Endothelial cell of umbilical vein (primary cell): Measurements from ENCODE around the gene REEP2. TPM values are rescaled to one million over a fixed set of nuclear protein-coding genes. Genes with fewer than 3 reads are reported as not detected.
A peak's percentile ranks its signal among the peaks of the same experiment; 100 is the strongest.

Experiments used
- BruUV-seq: library from RNA; stranded (reverse); fragments of 400-500 nt; replicated peaks from 2 replicates; lab custom pipeline; 2021; lab: Mats Ljungman, UMichigan
- CTCF ChIA-PET: fragments of 300-600, 350-600 bp; sonication (Branson Sonifier 250); formaldehyde crosslinking; loops from one replicate; lab custom pipeline; 2021; ENCODE audit warnings: antibody characterized with exemption, inconsistent platforms; lab: Charles Lee
- POLR2A ChIA-PET: fragments of 300-600, 350-600 bp; sonication (Branson Sonifier 250); formaldehyde crosslinking; loops from one replicate; lab custom pipeline; 2021; ENCODE audit warnings: antibody characterized with exemption, inconsistent platforms; lab: Charles Lee
- DNase-seq: peaks from one replicate; pipeline ENCODE4 v3.0.0-alpha.2; 2011; ENCODE audit warnings: low read depth, low spot score
- FAIRE-seq: peaks from 2 replicates; lab custom pipeline; 2011; peaks lifted over from hg19 to GRCh38; lab: Jason Lieb, UNC
- H2AFZ ChIP-seq: 2 replicates; pipeline ENCODE4 v1.6.0; 2012; ENCODE audit warnings: low read depth, low read length, control low read depth, inconsistent platforms
- H3K27ac ChIP-seq: 2 replicates; pipeline ENCODE4 v1.5.1; 2011; ENCODE audit warnings: low read depth, mild to moderate bottlenecking, control low read depth, low read length, moderate library complexity; ENCODE audit not compliant: insufficient read depth
- H3K27me3 ChIP-seq, 2 experiments: 2 replicates each; pipeline versions ENCODE4 v1.6.0 to v1.6.1; 2011; ENCODE audit warnings: low read length in 2 of 2, mixed read lengths in 1 of 2; ENCODE audit not compliant: control insufficient read depth in 2 of 2, insufficient read depth in 2 of 2
- H3K36me3 ChIP-seq, 2 experiments: 2 replicates in 1 of 2; 3 replicates in 1 of 2; pipeline ENCODE4 v1.5.1; 2011; ENCODE audit warnings: low read length in 2 of 2, mild to moderate bottlenecking in 1 of 2, moderate library complexity in 1 of 2; ENCODE audit not compliant: control insufficient read depth in 2 of 2, insufficient read depth in 2 of 2; ENCODE audit errors: extremely low read depth in 1 of 2
- H3K4me1 ChIP-seq: 3 replicates; pipeline ENCODE4 v1.5.1; 2011; ENCODE audit warnings: mild to moderate bottlenecking, low read length; ENCODE audit not compliant: control insufficient read depth, insufficient read depth; ENCODE audit errors: extremely low read depth
- H3K4me2 ChIP-seq: 2 replicates; pipeline ENCODE4 v1.6.1; 2011; ENCODE audit warnings: low read length, control low read depth, mixed read lengths; ENCODE audit not compliant: insufficient read depth
- H3K4me3 ChIP-seq, 3 experiments: fragments of 200-600 bp in 1 of 3; sonication (generic), shearing (Covaris generic) in 1 of 3; replicated peaks in 1 of 3; 2 replicates each; pipeline ENCODE4 v1.5.1; 2011 to 2016; ENCODE audit warnings: control low read depth in 3 of 3, low read length in 3 of 3, mild to moderate bottlenecking in 2 of 3, inconsistent platforms in 1 of 3, low read depth in 1 of 3, moderate library complexity in 1 of 3; ENCODE audit not compliant: insufficient read depth in 1 of 3
- H3K79me2 ChIP-seq: 2 replicates; pipeline ENCODE4 v1.6.0; 2012; ENCODE audit warnings: low read length, inconsistent platforms; ENCODE audit not compliant: control insufficient read depth, insufficient read depth
- H3K9ac ChIP-seq: replicated peaks from 2 replicates; pipeline ENCODE3; 2011; ENCODE audit warnings: low read length, control low read depth; ENCODE audit not compliant: insufficient read depth; ENCODE audit errors: extremely low read depth
- H3K9me1 ChIP-seq: replicated peaks from 3 replicates; pipeline ENCODE4 v1.6.0; 2011; ENCODE audit warnings: mild to moderate bottlenecking, low read length; ENCODE audit not compliant: control insufficient read depth, insufficient read depth; ENCODE audit errors: extremely low read depth
- H3K9me3 ChIP-seq: replicated peaks from 2 replicates; pipeline ENCODE4 v1.5.1; 2012; ENCODE audit warnings: low read length, inconsistent platforms; ENCODE audit not compliant: control insufficient read depth, insufficient read depth
- H4K20me1 ChIP-seq: replicated peaks from 2 replicates; pipeline ENCODE3; 2011; ENCODE audit warnings: mild to moderate bottlenecking, low read length; ENCODE audit not compliant: control insufficient read depth, insufficient read depth; ENCODE audit errors: extremely low read depth
- CTCF ChIP-seq, 2 donors: IDR thresholded peaks; 1 replicate in 1 of 2; 2 replicates in 1 of 2; pipeline ENCODE4 v1.5.1; 2011; ENCODE audit warnings: low read length in 2 of 2, mild to moderate bottlenecking in 2 of 2, moderate library complexity in 2 of 2, control low read depth in 1 of 2, inconsistent platforms in 1 of 2, low read depth in 1 of 2; ENCODE audit not compliant: insufficient read depth in 1 of 2; ENCODE audit errors: extremely low read depth in 1 of 2
- EZH2 ChIP-seq: IDR thresholded peaks from 2 replicates; pipeline ENCODE4 v1.6.1; 2012; ENCODE audit warnings: borderline replicate concordance, low read depth, mild to moderate bottlenecking, moderate library complexity, low read length, inconsistent platforms; ENCODE audit not compliant: severe bottlenecking
- FOS ChIP-seq: IDR thresholded peaks from 2 replicates; pipeline ENCODE4 v1.6.1; 2011; ENCODE audit warnings: mild to moderate bottlenecking, low read length, moderate library complexity, borderline replicate concordance; ENCODE audit not compliant: insufficient read depth
- GATA2 ChIP-seq: IDR thresholded peaks from 2 replicates; pipeline ENCODE4 v1.7.0; 2011; ENCODE audit warnings: low read depth, mild to moderate bottlenecking, moderate library complexity, mixed read lengths, low read length; ENCODE audit not compliant: insufficient read length, insufficient read depth
- JUN ChIP-seq: IDR thresholded peaks from 2 replicates; pipeline ENCODE4 v1.6.1; 2011; ENCODE audit warnings: borderline replicate concordance, low read depth; ENCODE audit not compliant: insufficient read length, insufficient read depth
- MYC ChIP-seq: IDR thresholded peaks from one replicate; pipeline ENCODE4 v1.6.1; 2011; ENCODE audit warnings: mild to moderate bottlenecking, low read depth, low read length
- POLR2A ChIP-seq: IDR thresholded peaks from 2 replicates; pipeline ENCODE4 v1.6.1; 2012; ENCODE audit warnings: low read depth, mild to moderate bottlenecking, control low read depth, low read length
- POLR2AphosphoS5 ChIP-seq: IDR thresholded peaks from 2 replicates; pipeline ENCODE4 v1.6.1; 2012; ENCODE audit warnings: low read depth, mild to moderate bottlenecking, control low read depth, low read length, moderate library complexity; ENCODE audit not compliant: insufficient read depth
- dilution Hi-C: fragments of 300-500 bp; cut with MboI; formaldehyde crosslinking; loops from one replicate; pipeline ENCODE4 v1.15.0; 2019; ENCODE audit warnings: low sequenced_read_pairs; ENCODE audit not compliant: extremely low pct_ligation_motif_present
- intact Hi-C: fragments of 100-400 bp; cut with micrococcal nuclease; formaldehyde crosslinking; loops from one replicate; pipeline ENCODE4 v1.10.0; 2022
- polyA plus RNA-seq, 4 experiments: library from polyadenylated mRNA; depleted of rRNA in 3 of 4; stranded (reverse) in 3 of 4; unstranded in 1 of 4; fragments of >200 nt; gene quantifications; 2 replicates each; pipeline versions ENCODE4 v1.2.1 to v1.2.3, GENCODE V29; 2011 to 2012; ENCODE audit warnings: missing spikeins in 1 of 4
- total RNA-seq: library from RNA; stranded (reverse); gene quantifications from 2 replicates; pipeline ENCODE4 v1.2.3, GENCODE V29; 2021
- TF ChIP-seq, protein P1 (sequence below): IDR thresholded peaks from 2 replicates; pipeline ENCODE4 v1.6.1; 2011; ENCODE audit not compliant: insufficient read depth, insufficient read length

REEP2 gene
- total and polyA plus RNA-seq, 2 donors (not counting 3 experiments of a cell fraction or from before 2014, with no cell fraction given): 4.0 to 4.8 TPM

DNA sequence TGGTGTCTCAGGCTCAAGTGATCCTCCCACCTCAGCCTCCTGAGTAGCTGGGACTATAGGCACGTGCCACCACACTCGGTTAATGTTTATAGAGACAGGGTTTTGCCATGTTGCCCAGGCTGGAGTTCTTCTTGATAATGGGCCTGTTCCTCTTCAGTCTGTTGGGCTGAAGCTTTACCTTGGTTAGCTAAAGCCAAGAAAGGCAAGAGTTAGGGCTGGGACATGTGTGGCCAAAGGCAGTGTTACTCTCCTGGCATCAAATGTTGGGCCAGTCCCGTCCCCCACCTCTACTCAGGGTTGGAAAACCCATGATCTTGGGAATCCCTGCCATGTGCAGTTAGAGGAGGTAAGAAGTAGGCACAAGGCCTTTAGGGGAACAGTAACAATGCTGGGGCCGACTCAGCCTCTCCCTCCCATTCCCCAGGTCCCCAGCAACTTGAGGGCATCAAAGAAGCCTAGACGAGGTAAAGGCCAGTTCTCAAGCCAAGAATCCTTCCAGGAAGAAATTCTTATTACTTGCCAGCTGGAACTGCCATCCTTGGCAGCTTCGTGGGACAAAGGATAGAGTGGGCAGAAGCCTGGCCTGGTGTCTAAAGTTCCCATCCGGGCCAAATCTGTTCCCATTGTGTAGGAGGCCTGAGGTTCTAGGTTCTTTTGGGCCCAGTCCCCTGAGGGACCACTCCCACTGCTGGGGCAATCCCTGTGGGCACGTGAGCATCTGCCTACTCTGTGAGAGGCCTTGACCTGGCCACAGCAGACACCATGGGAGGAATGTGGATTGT is 30.9 kb downstream of the REEP2 start:
- Histone ChIP-seq H3K4me1 (peaks cover 6% of the 10 kb centered on the region), H3K4me2 (no peak overlapping the region), H3K4me3 (no peak overlapping the region), H3K27ac (no peak overlapping the region), H3K27me3 (no peaks in the 10 kb centered on the region), H3K36me3 (peaks cover 0 to 3% of the 10 kb centered on the region in 2 experiments), H3K9me1 (no peaks in the 10 kb centered on the region), H2AFZ (no peak overlapping the region), H3K9me3 (no peaks in the 10 kb centered on the region), H3K9ac (no peak overlapping the region), H3K79me2 (peaks cover 5% of the 10 kb centered on the region), H4K20me1 (no peaks in the 10 kb centered on the region)
- no TSS peak for BruUV-seq
- DNase-seq (peak; percentile 22), FAIRE-seq (no peak)
- ChIA-PET POLR2A (no interaction called here), CTCF (interaction anchor here (0.9 to 1.5 kb wide), 3 partner anchors 21 to 34 kb away, joined by 3 to 4 read pairs (median 4); no protein-coding TSS in a partner anchor)
- dilution Hi-C loops: no loop called here
- intact Hi-C loops: no loop called here
- TF ChIP-seq MYC: no peak
- no peak for TF ChIP-seq GATA2
- no peak for TF ChIP-seq POLR2A
- TF ChIP-seq CTCF (IDR thresholded peaks at IDR 0.05; ENCODE audit: extremely low read depth in 1 of 2, insufficient read depth in 1 of 2, low read depth in 1 of 2, low read length in 2 of 2): no peak
- TF ChIP-seq POLR2AphosphoS5: no peak
- TF ChIP-seq JUN: no peak
- TF ChIP-seq, protein P1, sequence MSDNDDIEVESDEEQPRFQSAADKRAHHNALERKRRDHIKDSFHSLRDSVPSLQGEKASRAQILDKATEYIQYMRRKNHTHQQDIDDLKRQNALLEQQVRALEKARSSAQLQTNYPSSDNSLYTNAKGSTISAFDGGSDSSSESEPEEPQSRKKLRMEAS: no peak
- no peak for TF ChIP-seq FOS
- TF ChIP-seq EZH2: no peak
